NK-92 (cell line): ENCODE data around the gene PTPRR.

ENCODE experiments used
- DNase-seq: peaks from one replicate; lab custom pipeline; 2025; ENCODE audit not compliant: unreplicated experiment; lab: John Stamatoyannopoulos, UW

Gene PTPRR

GRCh38 chr12:70711831-70712230 lies 208.7 kb downstream of the PTPRR start:
- DNase-seq: no peak

GRCh38 chr12:70709022-70709421 lies 211.5 kb downstream of the PTPRR start:
- no peak for DNase-seq

- DNase-seq: no peak
Measured at GRCh38 chr12:70706611-70707010, 213.9 kb downstream of the PTPRR start.

- no peak for DNase-seq
Measured at GRCh38 chr12:70698345-70698744, 222.2 kb downstream of the PTPRR start.

- no peak for DNase-seq
Measured at GRCh38 chr12:70695361-70696023, 225.0 kb downstream of the PTPRR start.

- no peak for DNase-seq
Measured at GRCh38 chr12:70692681-70693288, 227.8 kb downstream of the PTPRR start.

- DNase-seq: no peak
Measured at GRCh38 chr12:70691018-70691672, 229.4 kb downstream of the PTPRR start.

- no peak for DNase-seq
Measured at GRCh38 chr12:70686907-70687306, 233.6 kb downstream of the PTPRR start.

- no peak for DNase-seq
Measured at GRCh38 chr12:70686299-70686698, 234.2 kb downstream of the PTPRR start.

- no peak for DNase-seq
Measured at GRCh38 chr12:70683976-70684375, 236.6 kb downstream of the PTPRR start.

- DNase-seq: no peak
Measured at GRCh38 chr12:70671698-70672097, 248.8 kb downstream of the PTPRR start.

- no peak for DNase-seq
Measured at GRCh38 chr12:70670948-70671347, 249.6 kb downstream of the PTPRR start.

- DNase-seq: no peak
Measured at GRCh38 chr12:70667253-70667652, 253.3 kb downstream of the PTPRR start.

- no peak for DNase-seq
Measured at GRCh38 chr12:70666364-70666763, 254.2 kb downstream of the PTPRR start.

- DNase-seq: no peak
Measured at GRCh38 chr12:70664465-70664881, 256.1 kb downstream of the PTPRR start.

- no peak for DNase-seq
Measured at GRCh38 chr12:70663838-70664237, 256.7 kb downstream of the PTPRR start.

- DNase-seq: no peak
Measured at GRCh38 chr12:70661466-70662161, 258.9 kb downstream of the PTPRR start.

GRCh38 chr12:70660620-70661219 lies 259.8 kb downstream of the PTPRR start:
- DNase-seq: no peak

- no peak for DNase-seq
Measured at GRCh38 chr12:70660002-70660604, 260.4 kb downstream of the PTPRR start.

- DNase-seq: no peak
Measured at GRCh38 chr12:70659077-70659606, 261.4 kb downstream of the PTPRR start.
